ENCODE results near the gene WASF3.

DNA sequence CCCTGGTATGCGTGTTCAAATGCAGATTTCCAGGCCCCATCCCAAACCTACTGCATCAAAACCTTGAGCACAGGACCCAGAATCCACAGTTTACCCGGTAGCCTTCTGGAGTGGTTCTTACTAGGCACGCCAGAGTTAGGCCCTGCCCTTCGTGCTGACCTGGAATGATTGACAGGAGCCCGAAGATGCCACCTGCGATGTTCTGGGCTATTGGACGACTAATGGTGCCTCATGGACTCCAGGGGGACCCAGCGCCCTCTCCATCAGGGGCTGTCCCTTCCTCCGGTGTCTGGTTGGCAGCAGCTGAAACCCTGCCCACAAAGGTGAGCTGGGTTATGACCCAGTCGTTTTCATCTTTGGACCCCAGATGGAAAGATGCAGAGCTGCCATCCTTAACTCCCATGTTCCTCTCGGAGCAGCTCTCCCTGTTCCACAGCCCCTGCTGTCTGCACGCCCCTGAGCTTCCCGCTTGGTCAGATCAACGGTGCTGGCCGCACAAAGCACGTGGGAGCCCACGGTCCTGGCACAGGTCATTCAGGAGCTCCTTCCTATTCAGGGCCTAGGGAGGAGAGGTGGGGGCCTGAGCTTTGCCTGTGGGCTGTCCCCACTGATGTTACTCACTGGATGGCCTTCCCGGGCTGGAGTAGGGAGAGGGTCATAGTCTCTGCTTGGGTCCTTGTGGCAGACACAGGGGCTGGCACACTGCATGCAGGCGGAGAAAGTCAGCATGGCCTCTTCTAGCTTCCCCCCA is 137.3 kb downstream of the WASF3 start:
- TF ChIP-seq, protein P1, sequence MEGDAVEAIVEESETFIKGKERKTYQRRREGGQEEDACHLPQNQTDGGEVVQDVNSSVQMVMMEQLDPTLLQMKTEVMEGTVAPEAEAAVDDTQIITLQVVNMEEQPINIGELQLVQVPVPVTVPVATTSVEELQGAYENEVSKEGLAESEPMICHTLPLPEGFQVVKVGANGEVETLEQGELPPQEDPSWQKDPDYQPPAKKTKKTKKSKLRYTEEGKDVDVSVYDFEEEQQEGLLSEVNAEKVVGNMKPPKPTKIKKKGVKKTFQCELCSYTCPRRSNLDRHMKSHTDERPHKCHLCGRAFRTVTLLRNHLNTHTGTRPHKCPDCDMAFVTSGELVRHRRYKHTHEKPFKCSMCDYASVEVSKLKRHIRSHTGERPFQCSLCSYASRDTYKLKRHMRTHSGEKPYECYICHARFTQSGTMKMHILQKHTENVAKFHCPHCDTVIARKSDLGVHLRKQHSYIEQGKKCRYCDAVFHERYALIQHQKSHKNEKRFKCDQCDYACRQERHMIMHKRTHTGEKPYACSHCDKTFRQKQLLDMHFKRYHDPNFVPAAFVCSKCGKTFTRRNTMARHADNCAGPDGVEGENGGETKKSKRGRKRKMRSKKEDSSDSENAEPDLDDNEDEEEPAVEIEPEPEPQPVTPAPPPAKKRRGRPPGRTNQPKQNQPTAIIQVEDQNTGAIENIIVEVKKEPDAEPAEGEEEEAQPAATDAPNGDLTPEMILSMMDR (IDR thresholded peaks at IDR 0.05): no peak
- TF ChIP-seq POLR2A (IDR thresholded peaks at IDR 0.05): no peak

All from esophagus squamous epithelium (tissue), 4 donors.